Measurements from ENCODE around the gene GSN.

- TF ChIP-seq ZNF7 (CRISPR knock-in tag; IDR thresholded peaks at IDR 0.05) (no peak), FOXP1 (IDR thresholded peaks at IDR 0.05) (no peak), FOXP1 (CRISPR knock-in tag; IDR thresholded peaks at IDR 0.05) (no peak), EZH2 (conservative IDR thresholded peaks at IDR 0.05; ENCODE audit: low read depth, low read length) (no peak), JARID2 (CRISPR knock-in tag; IDR thresholded peaks at IDR 0.05; ENCODE audit: insufficient replicate concordance) (no peak), ZNF274 (CRISPR knock-in tag; IDR thresholded peaks at IDR 0.05) (no peak), RFX5 (IDR thresholded peaks at IDR 0.05; ENCODE audit: low read depth, low read length) (no peak), MEF2D (CRISPR knock-in tag; IDR thresholded peaks at IDR 0.05) (no peak), MAFF (IDR thresholded peaks at IDR 0.05; ENCODE audit: low read depth, low read length) (no peak), FIP1L1 (IDR thresholded peaks at IDR 0.05; ENCODE audit: borderline replicate concordance, insufficient read depth, low read depth, low read length) (no peak), NFE2L2 (IDR thresholded peaks at IDR 0.05; ENCODE audit: low read length) (no peak)
- TF ChIP-seq, protein P1, sequence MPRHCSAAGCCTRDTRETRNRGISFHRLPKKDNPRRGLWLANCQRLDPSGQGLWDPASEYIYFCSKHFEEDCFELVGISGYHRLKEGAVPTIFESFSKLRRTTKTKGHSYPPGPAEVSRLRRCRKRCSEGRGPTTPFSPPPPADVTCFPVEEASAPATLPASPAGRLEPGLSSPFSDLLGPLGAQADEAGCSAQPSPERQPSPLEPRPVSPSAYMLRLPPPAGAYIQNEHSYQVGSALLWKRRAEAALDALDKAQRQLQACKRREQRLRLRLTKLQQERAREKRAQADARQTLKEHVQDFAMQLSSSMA (CRISPR knock-in tag; IDR thresholded peaks at IDR 0.05), result no peak
- TF ChIP-seq, protein P2, sequence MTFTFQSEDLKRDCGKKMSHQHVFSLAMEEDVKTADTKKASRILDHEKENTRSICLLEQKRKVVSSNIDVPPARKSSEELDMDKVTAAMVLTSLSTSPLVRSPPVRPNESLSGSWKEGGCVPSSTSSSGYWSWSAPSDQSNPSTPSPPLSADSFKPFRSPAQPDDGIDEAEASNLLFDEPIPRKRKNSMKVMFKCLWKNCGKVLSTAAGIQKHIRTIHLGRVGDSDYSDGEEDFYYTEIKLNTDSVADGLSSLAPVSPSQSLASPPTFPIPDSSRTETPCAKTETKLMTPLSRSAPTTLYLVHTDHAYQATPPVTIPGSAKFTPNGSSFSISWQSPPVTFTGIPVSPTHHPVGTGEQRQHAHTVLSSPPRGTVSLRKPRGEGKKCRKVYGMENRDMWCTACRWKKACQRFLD (CRISPR knock-in tag; IDR thresholded peaks at IDR 0.05; ENCODE audit: borderline replicate concordance), result no peak
These were observed 34.4 kb downstream of the GSN start for GRCh38 chr9:121302341-121302740.

Measured in HepG2 (cell line).